Epithelial cell of esophagus (primary cell): ENCODE data around the gene KIF3C.
"Not testable (repeated sequence)": the region's sequence is repeated elsewhere in the genome, so short reads cannot be mapped to it uniquely, and the experiment has no call there.

Experiments
- DNase-seq: peaks from one replicate; pipeline ENCODE4 v3.0.0; 2010; ENCODE audit warnings: low read depth
- H3K4me3 ChIP-seq: 2 replicates; pipeline ENCODE4 v1.5.1; 2011; ENCODE audit warnings: mild to moderate bottlenecking, low read length, control low read depth
- CTCF ChIP-seq: IDR thresholded peaks from 2 replicates; pipeline ENCODE4 v1.5.1; 2011; ENCODE audit warnings: low read depth, mild to moderate bottlenecking, low read length, control low read depth, inconsistent platforms; ENCODE audit not compliant: insufficient read depth; ENCODE audit errors: missing control alignments

Gene KIF3C

GRCh38 chr2:25960920-25961319 lies 21.4 kb downstream of the KIF3C start:
- no peak for TF ChIP-seq CTCF
- H3K4me3 ChIP-seq, result no peak overlapping the region
- peak; percentile 56 for DNase-seq

- DNase-seq, result no peak
- no peak overlapping the region for H3K4me3 ChIP-seq
- TF ChIP-seq CTCF, result no peak
Observed at GRCh38 chr2:25960396-25960795, 21.9 kb downstream of the KIF3C start.

- DNase-seq, H3K4me3 ChIP-seq: not testable (repeated sequence)
Observed at GRCh38 chr2:25958611-25959010, 23.7 kb downstream of the KIF3C start.

DNA sequence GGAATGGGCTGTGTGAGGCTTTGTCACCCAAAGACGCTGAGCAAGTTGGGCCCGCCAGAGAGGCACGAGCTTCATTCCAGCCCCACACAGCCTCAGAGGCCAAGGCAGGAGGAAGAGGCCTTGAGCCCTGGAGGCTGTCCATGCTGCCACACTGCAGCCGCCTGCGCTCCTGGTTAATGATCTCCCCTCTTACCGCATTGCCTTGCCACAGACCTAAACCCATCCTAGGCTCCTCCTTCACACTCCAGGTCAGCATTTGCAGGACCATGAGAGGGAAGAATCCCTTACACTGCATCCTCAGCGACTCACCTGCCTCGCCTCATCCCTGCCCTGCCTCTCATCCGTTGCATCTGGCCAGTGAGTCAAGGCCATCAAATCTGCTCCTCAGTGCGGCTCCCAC lies 24.6 kb downstream of the KIF3C start:
- peak; percentile 37 for DNase-seq
- H3K4me3 ChIP-seq, result no peak overlapping the region
- no peak for TF ChIP-seq CTCF

DNA sequence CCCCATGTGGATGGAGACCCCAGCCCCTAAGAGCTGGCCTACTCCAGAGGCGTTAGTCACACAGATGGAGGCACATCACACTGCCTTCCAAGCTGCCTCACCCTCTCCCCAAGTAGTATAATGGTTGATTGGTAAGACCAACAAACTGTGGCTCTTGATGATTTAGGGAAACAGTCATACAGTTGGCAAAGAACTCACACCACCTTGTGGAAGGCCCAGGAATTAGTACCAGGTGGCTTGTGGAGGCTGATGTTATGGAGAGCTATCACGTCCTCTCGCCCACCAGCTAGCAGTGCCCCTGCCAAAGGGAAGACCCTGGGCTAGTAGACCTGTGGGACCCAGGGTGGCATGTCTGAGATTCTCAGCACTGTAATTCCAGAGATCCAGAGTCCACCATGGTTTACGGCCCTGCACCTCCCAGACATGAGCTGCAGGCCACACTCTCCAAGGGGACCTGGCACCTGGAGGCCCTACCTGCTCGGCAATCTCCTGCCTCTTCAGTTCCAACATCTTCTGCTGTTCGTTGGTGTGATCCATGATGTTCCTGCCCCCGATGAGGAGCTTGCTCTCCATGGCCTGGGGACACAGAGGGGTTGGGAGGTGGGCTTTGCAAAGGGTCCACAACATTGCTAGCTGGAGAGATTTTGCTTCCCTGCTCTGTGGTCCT lies 26.3 kb downstream of the KIF3C start:
- TF ChIP-seq CTCF, result peak; percentile 39
- no peak overlapping the region for H3K4me3 ChIP-seq
- DNase-seq, result no peak

DNA sequence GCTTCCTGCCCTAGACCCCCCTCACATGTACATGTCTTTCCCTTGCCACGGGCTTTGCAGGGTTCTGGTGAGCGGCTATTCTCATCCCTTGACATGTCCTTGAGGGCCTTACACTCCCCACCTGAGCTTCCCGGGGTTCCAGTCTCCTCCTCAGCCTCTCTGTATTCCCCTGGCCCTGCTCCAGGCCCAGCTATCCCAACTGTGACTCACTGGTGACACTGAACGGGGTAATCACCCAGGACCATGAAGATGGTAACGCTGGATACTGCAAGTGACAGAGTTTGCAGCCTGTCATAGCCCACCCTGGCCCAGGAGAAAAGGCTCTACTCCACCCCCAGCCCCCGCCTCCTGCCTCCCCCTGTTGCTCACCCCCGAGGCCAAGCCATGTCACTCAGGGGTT lies 27.3 kb downstream of the KIF3C start:
- no peak for TF ChIP-seq CTCF
- no peak for DNase-seq
- no peak overlapping the region for H3K4me3 ChIP-seq

- DNase-seq, result no peak
Observed at GRCh38 chr2:25954199-25954752, 28.0 kb downstream of the KIF3C start.

More at GRCh38 chr2:25954199-25954752, 28.0 kb downstream of the KIF3C start:
- no peak overlapping the region for H3K4me3 ChIP-seq
- no peak for TF ChIP-seq CTCF
